Gastroesophageal sphincter (tissue), 4 donors: ENCODE data around the gene PYGM. TPM values are rescaled to one million over a fixed set of nuclear protein-coding genes. Genes with fewer than 3 reads are reported as not detected.
A peak's percentile ranks its signal among the peaks of the same experiment; 100 is the strongest.

Experiments used
- ATAC-seq: fragments of 150-250 bp; one replicate; pipeline ENCODE4 v1.9.1; 2016; ENCODE audit warnings: mild to moderate bottlenecking, moderate library complexity
- H3K27ac ChIP-seq, 4 donors: fragments of 200-600 bp; sonication (generic) in 3 of 4; 1 replicate in 3 of 4; 2 replicates in 1 of 4; pipeline ENCODE4 v1.5.1; 2016 to 2019
- H3K27me3 ChIP-seq: fragments of 200-600 bp; sonication (generic); one replicate; pipeline ENCODE4 v1.5.1; 2019
- H3K36me3 ChIP-seq, 2 donors: fragments of 200-600 bp; sonication (generic); one replicate each; pipeline ENCODE4 v1.5.1; 2019; ENCODE audit warnings: control low read depth in 1 of 2
- H3K4me1 ChIP-seq, 3 donors: fragments of 200-600 bp; sonication (generic); 1 replicate in 2 of 3; 2 replicates in 1 of 3; pipeline ENCODE4 v1.5.1; 2016 to 2019; ENCODE audit warnings: control low read depth in 2 of 3
- H3K4me3 ChIP-seq, 2 donors: fragments of 200-600 bp; sonication (generic); one replicate each; pipeline ENCODE4 v1.5.1; 2019; ENCODE audit warnings: mild to moderate bottlenecking in 1 of 2, moderate library complexity in 1 of 2
- H3K9me3 ChIP-seq, 3 donors: fragments of 200-600 bp; sonication (generic); one replicate each; pipeline ENCODE4 v1.5.1; 2017 to 2019; ENCODE audit warnings: control low read depth in 2 of 3
- CTCF ChIP-seq, 4 experiments: fragments of 200-600 bp in 2 of 4; fragments of 450-650 bp in 2 of 4; sonication (generic) in 1 of 4; IDR thresholded peaks; one replicate each; pipeline ENCODE4 v1.5.1; 2017 to 2019; ENCODE audit warnings: antibody characterized with exemption in 4 of 4, mild to moderate bottlenecking in 2 of 4, moderate library complexity in 2 of 4
- EP300 ChIP-seq: sonication (generic); formaldehyde crosslinking; IDR thresholded peaks from one replicate; pipeline ENCODE4 v1.6.1; 2017; ENCODE audit warnings: antibody characterized with exemption, mild to moderate bottlenecking
- POLR2A ChIP-seq, 2 donors: fragments of 450-650 bp; IDR thresholded peaks; one replicate each; pipeline ENCODE4 v1.6.1; 2017; ENCODE audit warnings: antibody characterized with exemption in 2 of 2, mild to moderate bottlenecking in 2 of 2, moderate library complexity in 1 of 2
- POLR2AphosphoS5 ChIP-seq: sonication (generic); formaldehyde crosslinking; IDR thresholded peaks from one replicate; pipeline ENCODE4 v1.6.1; 2017; ENCODE audit warnings: antibody characterized with exemption
- WGBS, 2 donors: methylation state at CpG; one replicate each; pipeline ENCODE4 v1.1.5; 2018; ENCODE audit warnings: low coverage in 1 of 2; 5-methylcytosine and 5-hydroxymethylcytosine counted together
- total RNA-seq, 4 donors: library from RNA; depleted of rRNA; stranded (reverse); fragments of >200 nt; gene quantifications; one replicate each; pipeline ENCODE4 v1.1.0, GENCODE V29; 2016

The PYGM gene
- total RNA-seq, 4 donors from 2014 or later, result 10.5 to 55.2 (median 32.8) TPM

- WGBS, 2 donors, result 0 to 3% methylated on average over 2 to 5 of the region's 98 CpGs
- Histone ChIP-seq H3K27ac (peak overlapping the region; percentile 97 to 100 (median 100)), H3K4me1 (peaks cover 29 to 54% (median 36%) of the 10 kb centered on the region in 3 donors), H3K36me3 (peaks cover 11 to 45% of the 10 kb centered on the region in 2 donors), H3K4me3 (peak overlapping the region; percentile 77 to 87), H3K27me3 (no peaks in the 10 kb centered on the region), H3K9me3 (no peaks in the 10 kb centered on the region)
- ATAC-seq, result peak; percentile 27
- TF ChIP-seq EP300, result no peak
- no peak for TF ChIP-seq CTCF (IDR thresholded peaks at IDR 0.05)
- TF ChIP-seq POLR2A (IDR thresholded peaks at IDR 0.05), result no peak
- TF ChIP-seq POLR2AphosphoS5, result no peak
Observed at GRCh38 chr11:64777449-64778222, 17.9 kb upstream of the PYGM start.

GRCh38 chr11:64776875-64777274 lies 17.1 kb upstream of the PYGM start:
- TF ChIP-seq POLR2AphosphoS5 (no peak), POLR2A (IDR thresholded peaks at IDR 0.05) (no peak), CTCF (IDR thresholded peaks at IDR 0.05) (no peak), EP300 (no peak)
- Histone ChIP-seq H3K36me3 (peaks cover 11 to 53% of the 10 kb centered on the region in 2 donors), H3K9me3 (no peaks in the 10 kb centered on the region), H3K27me3 (no peaks in the 10 kb centered on the region), H3K4me1 (peaks cover 33 to 62% (median 40%) of the 10 kb centered on the region in 3 donors), H3K4me3 (peak overlapping the region; percentile 77 to 87), H3K27ac (peak overlapping the region; percentile 14 to 100 (median 100))
- whole genome bisulfite sequencing, 2 donors, result 0 to 9% methylated on average over 1 to 3 of the region's 3 CpGs
- ATAC-seq, result no peak

- Histone ChIP-seq H3K4me1 (peaks cover 34 to 66% (median 40%) of the 10 kb centered on the region in 3 donors), H3K36me3 (peaks cover 11 to 57% of the 10 kb centered on the region in 2 donors)
- ATAC-seq, result no peak
Observed at GRCh38 chr11:64776425-64776824, 16.7 kb upstream of the PYGM start.

GRCh38 chr11:64774144-64774543 lies 14.4 kb upstream of the PYGM start:
- Histone ChIP-seq H3K9me3 (no peaks in the 10 kb centered on the region), H3K27me3 (no peaks in the 10 kb centered on the region), H3K4me1 (peaks cover 34 to 74% (median 34%) of the 10 kb centered on the region in 3 donors), H3K36me3 (peaks cover 23 to 80% of the 10 kb centered on the region in 2 donors), H3K4me3 (no peak overlapping the region), H3K27ac (peak overlapping the region in 2 of 4 donors; percentile 20 to 63)
- TF ChIP-seq POLR2A (IDR thresholded peaks at IDR 0.05) (no peak), POLR2AphosphoS5 (no peak), EP300 (no peak), CTCF (IDR thresholded peaks at IDR 0.05) (no peak)
- ATAC-seq, result no peak
- WGBS, 2 donors, result 40 to 60% methylated on average over 3 to 4 of the region's 5 CpGs

More at GRCh38 chr11:64776425-64776824, 16.7 kb upstream of the PYGM start:
- WGBS, 2 donors, result 16 to 39% methylated on average over 3 to 6 of the region's 6 CpGs
- TF ChIP-seq CTCF (IDR thresholded peaks at IDR 0.05) (no peak), POLR2A (IDR thresholded peaks at IDR 0.05) (no peak), EP300 (no peak), POLR2AphosphoS5 (no peak)
- Histone ChIP-seq H3K27me3 (no peaks in the 10 kb centered on the region), H3K27ac (peak overlapping the region in 2 of 4 donors; percentile 99 to 100), H3K4me3 (peak overlapping the region in 1 of 2 donors; percentile 77), H3K9me3 (no peaks in the 10 kb centered on the region)
